GM12891 (cell line): ENCODE measurements around the gene ADO.

Experiments used
- POLR2A ChIP-seq: IDR thresholded peaks from 2 replicates; pipeline ENCODE4 v1.6.1; 2011; ENCODE audit warnings: low read depth, low read length, control low read depth
- POLR2AphosphoS5 ChIP-seq: IDR thresholded peaks from 2 replicates; pipeline ENCODE4 v1.6.1; 2011; ENCODE audit warnings: low read depth, low read length, control low read depth
- TAF1 ChIP-seq: IDR thresholded peaks from 2 replicates; pipeline ENCODE4 v1.6.1; 2011; ENCODE audit warnings: low read depth, low read length, control low read depth

- TF ChIP-seq POLR2AphosphoS5 (no peak), POLR2A (no peak), TAF1 (no peak)
Observed at GRCh38 chr10:62814756-62815380, 10.3 kb downstream of the ADO start.
